GM12892 (cell line): ENCODE measurements around the gene CACNA2D3.

Experiments used
- POLR2A ChIP-seq: IDR thresholded peaks from 2 replicates; pipeline ENCODE4 v1.6.1; 2011; ENCODE audit warnings: low read depth, low read length, control low read depth
- POLR2AphosphoS5 ChIP-seq: IDR thresholded peaks from 2 replicates; pipeline ENCODE4 v1.6.1; 2011; ENCODE audit warnings: low read depth, low read length, control low read depth
- TAF1 ChIP-seq: IDR thresholded peaks from 2 replicates; pipeline ENCODE4 v1.6.1; 2011; ENCODE audit warnings: low read depth, mild to moderate bottlenecking, control low read depth, low read length, borderline replicate concordance

DNA sequence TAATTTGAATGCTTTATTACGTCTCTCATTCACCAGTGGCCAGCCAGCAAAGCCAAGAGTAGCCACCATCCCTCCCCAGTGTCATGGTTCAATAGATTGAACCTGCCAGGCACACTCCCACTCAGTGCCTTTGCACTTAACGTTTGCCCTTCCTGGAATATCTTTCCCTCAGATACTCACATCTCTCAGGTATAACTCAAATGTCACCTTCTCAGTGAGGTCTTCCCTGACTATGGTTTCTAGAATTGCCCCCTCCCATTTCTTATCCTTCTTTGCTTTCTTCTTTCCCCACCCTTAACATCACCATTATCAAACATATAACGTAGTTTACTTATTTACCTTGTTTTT is 511.7 kb downstream of the CACNA2D3 start:
- TF ChIP-seq POLR2A, result no peak
- TF ChIP-seq TAF1, result no peak
- TF ChIP-seq POLR2AphosphoS5, result no peak
